H9 (cell line): Measurements from ENCODE around the gene CHPF. TPM values are rescaled to one million over a fixed set of nuclear protein-coding genes. Genes with fewer than 3 reads are reported as not detected.

Experiments
- DNase-seq: peaks from one replicate; pipeline ENCODE4 v3.0.0-alpha.2; 2017
- H2AFZ ChIP-seq: one replicate; pipeline ENCODE4 v1.6.1; 2013; ENCODE audit warnings: mild to moderate bottlenecking, low read length, control low read depth, moderate library complexity
- H2AK5ac ChIP-seq: 2 replicates; pipeline ENCODE4 v1.6.1; 2013; ENCODE audit warnings: low read length, control low read depth, mixed read lengths; ENCODE audit not compliant: insufficient read length
- H2BK120ac ChIP-seq: one replicate; pipeline ENCODE4 v1.6.1; 2013; ENCODE audit warnings: low read depth, mild to moderate bottlenecking, low read length, control low read depth, inconsistent platforms; ENCODE audit not compliant: poor library complexity, severe bottlenecking
- H2BK12ac ChIP-seq: 2 replicates; pipeline ENCODE4 v1.6.1; 2013; ENCODE audit warnings: low read length, control low read depth, mixed read lengths, low read depth; ENCODE audit not compliant: insufficient read length
- H2BK15ac ChIP-seq: 2 replicates; pipeline ENCODE4 v1.6.1; 2013; ENCODE audit warnings: low read depth, low read length, control low read depth
- H2BK20ac ChIP-seq: one replicate; pipeline ENCODE4 v1.6.1; 2013; ENCODE audit warnings: low read depth, mild to moderate bottlenecking, low read length, control low read depth, inconsistent platforms; ENCODE audit not compliant: poor library complexity, severe bottlenecking
- H2BK5ac ChIP-seq: 2 replicates; pipeline ENCODE4 v1.6.1; 2013; ENCODE audit warnings: low read length, control low read depth, mixed read lengths; ENCODE audit not compliant: insufficient read length
- H3K14ac ChIP-seq: 2 replicates; pipeline ENCODE4 v1.6.1; 2013; ENCODE audit warnings: low read length, control low read depth; ENCODE audit not compliant: insufficient read depth
- H3K18ac ChIP-seq: 2 replicates; pipeline ENCODE4 v1.6.1; 2013; ENCODE audit warnings: low read depth, mild to moderate bottlenecking, mixed read lengths, low read length, control low read depth; ENCODE audit not compliant: insufficient read length
- H3K23ac ChIP-seq: 2 replicates; pipeline ENCODE4 v1.6.1; 2013; ENCODE audit warnings: low read length, control low read depth, mixed read lengths, low read depth; ENCODE audit not compliant: insufficient read length
- H3K23me2 ChIP-seq: 2 replicates; pipeline ENCODE4 v1.6.1; 2013; ENCODE audit warnings: low read depth, mild to moderate bottlenecking, mixed read lengths, low read length, control low read depth; ENCODE audit not compliant: insufficient read length, poor library complexity, severe bottlenecking
- H3K27ac ChIP-seq: 2 replicates; pipeline ENCODE4 v1.5.1; 2013; ENCODE audit warnings: low read length, control low read depth, mixed read lengths, low read depth; ENCODE audit not compliant: insufficient read length
- H3K27me3 ChIP-seq: 2 replicates; pipeline ENCODE4 v1.6.1; 2013; ENCODE audit warnings: low read length, control low read depth, inconsistent platforms; ENCODE audit not compliant: insufficient read depth
- H3K4ac ChIP-seq: 2 replicates; pipeline ENCODE4 v1.6.1; 2013; ENCODE audit warnings: low read depth, mild to moderate bottlenecking, control low read depth, inconsistent platforms, low read length, moderate library complexity
- H3K4me1 ChIP-seq: 2 replicates; pipeline ENCODE4 v1.6.1; 2013; ENCODE audit warnings: low read length, control low read depth, inconsistent platforms; ENCODE audit not compliant: insufficient read depth
- H3K4me2 ChIP-seq: 2 replicates; pipeline ENCODE4 v1.6.1; 2013; ENCODE audit warnings: low read length, control low read depth, mixed read lengths; ENCODE audit not compliant: insufficient read length, insufficient read depth
- H3K56ac ChIP-seq: 2 replicates; pipeline ENCODE4 v1.6.1; 2013; ENCODE audit warnings: low read depth, mild to moderate bottlenecking, mixed read lengths, low read length, control low read depth; ENCODE audit not compliant: insufficient read length
- H3K79me1 ChIP-seq: 2 replicates; pipeline ENCODE4 v1.6.1; 2013; ENCODE audit warnings: low read depth, mild to moderate bottlenecking, moderate library complexity, low read length, control low read depth, inconsistent platforms; ENCODE audit not compliant: insufficient read depth, poor library complexity, severe bottlenecking
- H3K79me2 ChIP-seq: 2 replicates; pipeline ENCODE4 v1.6.1; 2013; ENCODE audit warnings: low read length, control low read depth, inconsistent platforms; ENCODE audit not compliant: insufficient read depth
- H3K9ac ChIP-seq: 2 replicates; pipeline ENCODE4 v1.6.1; 2013; ENCODE audit warnings: low read length, control low read depth, mixed read lengths; ENCODE audit not compliant: insufficient read length; ENCODE audit errors: extremely low read depth
- H3K9me3 ChIP-seq: one replicate; pipeline ENCODE4 v1.6.1; 2013; ENCODE audit warnings: low read depth, low read length, inconsistent platforms; ENCODE audit not compliant: control insufficient read depth
- H3T11ph ChIP-seq: one replicate; pipeline ENCODE4 v1.6.1; 2013; ENCODE audit warnings: mild to moderate bottlenecking, low read length, control low read depth, inconsistent platforms
- H4K20me1 ChIP-seq: one replicate; pipeline ENCODE4 v1.6.1; 2013; ENCODE audit not compliant: control insufficient read depth, insufficient read length, insufficient read depth
- H4K5ac ChIP-seq: 2 replicates; pipeline ENCODE4 v1.6.1; 2013; ENCODE audit warnings: low read depth, mild to moderate bottlenecking, mixed read lengths, low read length, control low read depth; ENCODE audit not compliant: insufficient read length
- H4K8ac ChIP-seq: replicated peaks from 2 replicates; pipeline ENCODE4 v1.6.1; 2013; ENCODE audit warnings: low read length, control low read depth, mixed read lengths, low read depth; ENCODE audit not compliant: insufficient read length
- H4K91ac ChIP-seq: 2 replicates; pipeline ENCODE4 v1.6.1; 2013; ENCODE audit warnings: low read depth, mild to moderate bottlenecking, moderate library complexity, mixed read lengths, low read length, control low read depth; ENCODE audit not compliant: insufficient read length
- H3K27ac Mint-ChIP-seq, 3 experiments: 2 replicates in 2 of 3; 3 replicates in 1 of 3; pipeline ENCODE4 v1.8.0; 2020 to 2021; ENCODE audit warnings: mixed read lengths in 3 of 3, mild to moderate bottlenecking in 1 of 3, moderate library complexity in 1 of 3
- H3K27me3 Mint-ChIP-seq: 2 replicates; pipeline ENCODE4 v1.8.0; 2021; ENCODE audit warnings: low read depth, mild to moderate bottlenecking, moderate library complexity, mixed read lengths
- H3K36me3 Mint-ChIP-seq, 3 experiments: 2 replicates in 2 of 3; 3 replicates in 1 of 3; pipeline ENCODE4 v1.8.0; 2020 to 2021; ENCODE audit warnings: low read depth in 3 of 3, mixed read lengths in 3 of 3; ENCODE audit not compliant: insufficient read depth in 1 of 3
- H3K4me1 Mint-ChIP-seq, 2 experiments: 2 replicates each; pipeline ENCODE4 v1.8.0; 2020; ENCODE audit warnings: mixed read lengths in 2 of 2
- H3K4me3 Mint-ChIP-seq, 2 experiments: 2 replicates in 1 of 2; 3 replicates in 1 of 2; pipeline ENCODE4 v1.8.0; 2020 to 2021; ENCODE audit warnings: mild to moderate bottlenecking in 2 of 2, mixed read lengths in 2 of 2, moderate library complexity in 1 of 2
- H3K9me3 Mint-ChIP-seq, 2 experiments: 2 replicates in 1 of 2; 3 replicates in 1 of 2; pipeline ENCODE4 v1.8.0; 2020; ENCODE audit warnings: mild to moderate bottlenecking in 2 of 2, mixed read lengths in 2 of 2, moderate library complexity in 1 of 2
- WGBS: extraction: QIAGEN DNeasy Blood & Tissue Kit; methylation state at CpG from one replicate; pipeline ENCODE4 v1.1.7; 2013; ENCODE audit warnings: missing lambda C conversion rate, low lambda C conversion rate, mixed read lengths; ENCODE audit not compliant: insufficient read length; ENCODE audit errors: extremely low coverage; 5-methylcytosine and 5-hydroxymethylcytosine counted together
- total RNA-seq: library from RNA; stranded (reverse); gene quantifications from 2 replicates; pipeline ENCODE4 v1.2.1, GENCODE V29; 2021
- TF ChIP-seq, protein P1 (sequence below): fragments of 200-600 bp; sonication (generic); conservative IDR thresholded peaks from 3 replicates; pipeline ENCODE4 v1.8.0; 2021; ENCODE audit warnings: antibody characterized with exemption, mild to moderate bottlenecking

Gene CHPF
- total RNA-seq, 1 experiment from 2014 or later, result 46.5 TPM

DNA sequence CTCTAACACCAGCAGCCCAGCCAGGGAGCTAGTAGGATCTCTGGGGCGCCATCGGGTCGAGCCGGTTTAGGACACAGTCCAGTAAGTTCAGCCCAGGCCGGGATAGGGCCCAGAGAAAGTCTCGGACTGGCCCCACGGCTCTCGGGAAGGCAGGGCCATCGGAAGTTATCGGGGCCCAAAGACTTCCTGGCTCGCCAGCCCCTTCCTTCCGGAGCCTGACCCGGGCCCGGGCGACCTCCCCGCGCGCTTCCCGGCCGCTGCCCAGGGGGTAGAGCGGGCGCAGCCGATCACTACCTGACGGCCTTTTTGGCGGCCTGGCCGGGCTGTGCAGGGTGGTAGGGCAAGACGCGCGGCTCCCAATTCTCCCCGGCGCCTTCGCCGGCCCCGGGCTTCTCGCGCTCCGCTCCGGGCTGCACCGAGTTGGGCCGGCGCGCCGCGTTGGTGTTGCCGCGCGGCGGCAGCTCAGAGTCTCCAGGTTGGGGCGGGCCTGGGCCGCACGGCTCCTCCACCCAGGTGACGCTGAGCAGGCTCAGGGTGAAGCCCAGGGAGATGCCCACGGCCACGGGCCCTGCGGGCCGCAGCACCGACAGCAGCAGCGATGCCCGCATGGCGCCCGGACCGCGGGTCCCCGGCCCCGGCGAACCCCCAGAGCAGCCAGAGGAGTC, 546 bp downstream of the CHPF start:
- Histone ChIP-seq H2BK12ac (no peak overlapping the region), H2BK120ac (no peak overlapping the region), H3K9me3 (no peaks in the 10 kb centered on the region), H3K79me1 (no peaks in the 10 kb centered on the region), H2BK15ac (no peak overlapping the region), H3K9ac (peak overlapping the region; percentile 51), H2AFZ (no peak overlapping the region), H4K8ac (no peak overlapping the region), H3K14ac (peak overlapping the region; percentile 57; the same call in 1 of the 2 replicates), H3K4me2 (peak overlapping the region; percentile 94), H3K4ac (no peak overlapping the region), H3K23ac (no peak overlapping the region), H3K23me2 (peaks cover 16% of the 10 kb centered on the region), H3K27ac (no peak overlapping the region), H2BK20ac (no peak overlapping the region), H2BK5ac (no peak overlapping the region), H3K27me3 (no peaks in the 10 kb centered on the region), H3K4me1 (peaks cover 5% of the 10 kb centered on the region; the same call in 1 of the 2 replicates), H4K20me1 (no peaks in the 10 kb centered on the region), H3K79me2 (no peaks in the 10 kb centered on the region), H4K91ac (no peak overlapping the region), H2AK5ac (no peak overlapping the region), H3T11ph (no peak overlapping the region), H4K5ac (no peak overlapping the region), H3K56ac (no peak overlapping the region), H3K18ac (no peak overlapping the region)
- TF ChIP-seq, protein P1, sequence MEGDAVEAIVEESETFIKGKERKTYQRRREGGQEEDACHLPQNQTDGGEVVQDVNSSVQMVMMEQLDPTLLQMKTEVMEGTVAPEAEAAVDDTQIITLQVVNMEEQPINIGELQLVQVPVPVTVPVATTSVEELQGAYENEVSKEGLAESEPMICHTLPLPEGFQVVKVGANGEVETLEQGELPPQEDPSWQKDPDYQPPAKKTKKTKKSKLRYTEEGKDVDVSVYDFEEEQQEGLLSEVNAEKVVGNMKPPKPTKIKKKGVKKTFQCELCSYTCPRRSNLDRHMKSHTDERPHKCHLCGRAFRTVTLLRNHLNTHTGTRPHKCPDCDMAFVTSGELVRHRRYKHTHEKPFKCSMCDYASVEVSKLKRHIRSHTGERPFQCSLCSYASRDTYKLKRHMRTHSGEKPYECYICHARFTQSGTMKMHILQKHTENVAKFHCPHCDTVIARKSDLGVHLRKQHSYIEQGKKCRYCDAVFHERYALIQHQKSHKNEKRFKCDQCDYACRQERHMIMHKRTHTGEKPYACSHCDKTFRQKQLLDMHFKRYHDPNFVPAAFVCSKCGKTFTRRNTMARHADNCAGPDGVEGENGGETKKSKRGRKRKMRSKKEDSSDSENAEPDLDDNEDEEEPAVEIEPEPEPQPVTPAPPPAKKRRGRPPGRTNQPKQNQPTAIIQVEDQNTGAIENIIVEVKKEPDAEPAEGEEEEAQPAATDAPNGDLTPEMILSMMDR, result no peak
- no peak for DNase-seq
- Mint-ChIP-seq H3K27me3 (peaks cover 27% of the 10 kb centered on the region), H3K4me1 (peaks cover 26 to 28% of the 10 kb centered on the region in 2 experiments), H3K4me3 (peak overlapping the region; percentile 87 to 94), H3K27ac (peak overlapping the region in 1 of 3 experiments; percentile 88; a peak in 2 of 7 replicates), H3K9me3 (peaks cover 0 to 4% of the 10 kb centered on the region in 2 experiments; a peak in 1 of 5 replicates), H3K36me3 (peaks cover 24 to 38% (median 30%) of the 10 kb centered on the region in 3 experiments)
- no CpG with 5 or more reads among the region's 66 CpGs for WGBS
